GM21723 (cell line): ENCODE data around the gene KCNIP3.
"Not testable (repeated sequence)": the region's sequence is repeated elsewhere in the genome, so short reads cannot be mapped to it uniquely, and the experiment has no call there.

Experiments used
- ATAC-seq: cut with Tn5 transposase; IDR thresholded peaks from one replicate; pipeline ENCODE4 v1.9.1; 2021; ENCODE audit warnings: mild to moderate bottlenecking, moderate library complexity; ENCODE audit not compliant: unreplicated experiment

KCNIP3 gene

GRCh38 chr2:95296880-95297487, at the start of gene KCNIP3:
KCNIP3 (plus strand) TSS chr2:95297347; CDS start chr2:95297439, 92 bp downstream.
- no peak for ATAC-seq

GRCh38 chr2:95258271-95258670, 38.9 kb upstream of the KCNIP3 start:
- ATAC-seq = no peak

- no peak for ATAC-seq
Observed at GRCh38 chr2:95260028-95261023, 36.8 kb upstream of the KCNIP3 start.

- no peak for ATAC-seq
Observed at GRCh38 chr2:95261602-95262001, 35.5 kb upstream of the KCNIP3 start.

GRCh38 chr2:95262896-95263542, 34.1 kb upstream of the KCNIP3 start:
- ATAC-seq = no peak

- no peak for ATAC-seq
Observed at GRCh38 chr2:95264624-95265023, 32.5 kb upstream of the KCNIP3 start.

GRCh38 chr2:95265182-95265581, 32.0 kb upstream of the KCNIP3 start:
- no peak for ATAC-seq

- no peak for ATAC-seq
Observed at GRCh38 chr2:95266781-95267430, 30.2 kb upstream of the KCNIP3 start.

- ATAC-seq = no peak
Observed at GRCh38 chr2:95267458-95268210, 29.5 kb upstream of the KCNIP3 start.

- no peak for ATAC-seq
Observed at GRCh38 chr2:95268211-95269035, 28.7 kb upstream of the KCNIP3 start.

- ATAC-seq = no peak
Observed at GRCh38 chr2:95269036-95269680, 28.0 kb upstream of the KCNIP3 start.

GRCh38 chr2:95269745-95270144, 27.4 kb upstream of the KCNIP3 start:
- ATAC-seq = not testable (repeated sequence)

- no peak for ATAC-seq
Observed at GRCh38 chr2:95270541-95271081, 26.5 kb upstream of the KCNIP3 start.

- ATAC-seq = no peak
Observed at GRCh38 chr2:95271381-95271971, 25.7 kb upstream of the KCNIP3 start.

- ATAC-seq = no peak
Observed at GRCh38 chr2:95272299-95272751, 24.8 kb upstream of the KCNIP3 start.

GRCh38 chr2:95272781-95273180, 24.4 kb upstream of the KCNIP3 start:
- no peak for ATAC-seq

GRCh38 chr2:95273566-95274290, 23.4 kb upstream of the KCNIP3 start:
- no peak for ATAC-seq
